ENCODE measurements around the gene ZRANB1. TPM values are rescaled to one million over a fixed set of nuclear protein-coding genes. Genes with fewer than 3 reads are reported as not detected.

Gene ZRANB1
- total RNA-seq, 1 donor from 2014 or later: 24.5 TPM

DNA sequence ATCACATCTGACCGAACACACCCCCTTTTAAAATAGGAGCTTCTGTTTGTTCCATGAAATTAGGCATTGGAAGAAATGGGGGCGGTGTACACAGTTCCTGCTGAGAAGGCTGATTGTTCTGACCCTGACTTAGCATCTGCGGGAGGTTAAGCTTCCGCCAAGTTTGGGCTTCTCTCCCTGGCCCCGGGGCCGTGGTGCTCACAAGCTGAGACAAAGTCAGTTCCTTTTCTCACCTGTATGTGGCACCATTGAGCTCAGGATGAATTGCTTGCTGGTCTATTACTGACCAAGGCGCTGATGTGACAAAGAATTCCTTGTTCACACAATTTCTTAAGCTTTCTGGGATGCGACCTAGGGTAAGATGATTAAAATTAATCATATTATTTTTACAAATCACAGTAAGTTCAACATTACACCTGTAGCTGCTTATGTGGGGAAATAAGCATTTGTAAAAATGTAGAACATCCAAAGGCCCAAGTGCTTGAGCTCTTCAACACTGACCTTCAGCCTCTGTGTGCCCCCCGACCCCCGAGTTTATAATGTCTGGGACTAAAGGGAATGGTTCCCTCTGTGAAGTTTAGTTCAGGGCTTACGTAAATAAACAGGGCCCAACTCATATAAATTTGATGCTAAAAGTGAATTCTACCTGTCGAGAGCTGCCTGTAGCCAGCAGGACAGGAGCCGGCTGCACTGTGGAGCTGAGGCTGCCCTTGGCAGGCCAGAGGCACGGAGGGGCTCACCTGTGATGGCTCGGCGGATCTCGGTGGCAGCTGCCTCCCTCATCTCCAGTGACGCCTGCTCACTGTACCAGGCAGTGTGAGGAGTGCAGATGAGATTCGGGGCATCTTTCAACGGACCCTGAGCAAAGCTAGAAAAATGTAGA lies 50.8 kb downstream of the ZRANB1 start:
- TF ChIP-seq, protein P1, sequence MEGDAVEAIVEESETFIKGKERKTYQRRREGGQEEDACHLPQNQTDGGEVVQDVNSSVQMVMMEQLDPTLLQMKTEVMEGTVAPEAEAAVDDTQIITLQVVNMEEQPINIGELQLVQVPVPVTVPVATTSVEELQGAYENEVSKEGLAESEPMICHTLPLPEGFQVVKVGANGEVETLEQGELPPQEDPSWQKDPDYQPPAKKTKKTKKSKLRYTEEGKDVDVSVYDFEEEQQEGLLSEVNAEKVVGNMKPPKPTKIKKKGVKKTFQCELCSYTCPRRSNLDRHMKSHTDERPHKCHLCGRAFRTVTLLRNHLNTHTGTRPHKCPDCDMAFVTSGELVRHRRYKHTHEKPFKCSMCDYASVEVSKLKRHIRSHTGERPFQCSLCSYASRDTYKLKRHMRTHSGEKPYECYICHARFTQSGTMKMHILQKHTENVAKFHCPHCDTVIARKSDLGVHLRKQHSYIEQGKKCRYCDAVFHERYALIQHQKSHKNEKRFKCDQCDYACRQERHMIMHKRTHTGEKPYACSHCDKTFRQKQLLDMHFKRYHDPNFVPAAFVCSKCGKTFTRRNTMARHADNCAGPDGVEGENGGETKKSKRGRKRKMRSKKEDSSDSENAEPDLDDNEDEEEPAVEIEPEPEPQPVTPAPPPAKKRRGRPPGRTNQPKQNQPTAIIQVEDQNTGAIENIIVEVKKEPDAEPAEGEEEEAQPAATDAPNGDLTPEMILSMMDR (conservative IDR thresholded peaks at IDR 0.05): peak; percentile 81
- Mint-ChIP-seq H3K36me3 (peaks cover 49% of the 10 kb centered on the region), H3K27me3 (no peaks in the 10 kb centered on the region), H3K27ac (peak overlapping the region; percentile 62), H3K4me3 (no peak overlapping the region), H3K9me3 (no peaks in the 10 kb centered on the region), H3K4me1 (ENCODE audit: unreplicated experiment) (no peaks in the 10 kb centered on the region)
- peak; percentile 67 for DNase-seq (ENCODE audit: extremely low spot score, unreplicated experiment)

DNA sequence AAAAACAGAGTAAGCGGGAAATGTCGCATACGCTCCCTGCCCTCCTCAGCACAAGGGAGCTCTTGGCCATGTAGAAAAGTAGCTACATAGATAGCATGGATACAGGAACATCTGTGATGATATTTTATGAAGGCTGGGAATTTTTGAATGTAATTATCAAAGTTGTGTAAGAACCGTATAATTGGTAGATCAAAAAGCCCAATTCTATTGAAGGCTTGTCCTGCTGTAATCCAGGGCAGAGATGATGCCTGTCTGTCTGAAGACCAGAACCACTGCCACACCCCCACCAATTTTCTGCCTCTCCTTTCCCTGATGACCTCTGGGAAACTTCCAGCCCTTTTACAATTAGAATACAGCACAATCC lies 51.4 kb downstream of the ZRANB1 start:
- Mint-ChIP-seq H3K4me1 (ENCODE audit: unreplicated experiment) (no peaks in the 10 kb centered on the region), H3K9me3 (no peaks in the 10 kb centered on the region), H3K36me3 (peaks cover 46% of the 10 kb centered on the region), H3K27ac (peak overlapping the region; percentile 23), H3K4me3 (no peak overlapping the region), H3K27me3 (no peaks in the 10 kb centered on the region)
- DNase-seq (ENCODE audit: extremely low spot score, unreplicated experiment): peak; percentile 22
- TF ChIP-seq, protein P1 (conservative IDR thresholded peaks at IDR 0.05): no peak

DNA sequence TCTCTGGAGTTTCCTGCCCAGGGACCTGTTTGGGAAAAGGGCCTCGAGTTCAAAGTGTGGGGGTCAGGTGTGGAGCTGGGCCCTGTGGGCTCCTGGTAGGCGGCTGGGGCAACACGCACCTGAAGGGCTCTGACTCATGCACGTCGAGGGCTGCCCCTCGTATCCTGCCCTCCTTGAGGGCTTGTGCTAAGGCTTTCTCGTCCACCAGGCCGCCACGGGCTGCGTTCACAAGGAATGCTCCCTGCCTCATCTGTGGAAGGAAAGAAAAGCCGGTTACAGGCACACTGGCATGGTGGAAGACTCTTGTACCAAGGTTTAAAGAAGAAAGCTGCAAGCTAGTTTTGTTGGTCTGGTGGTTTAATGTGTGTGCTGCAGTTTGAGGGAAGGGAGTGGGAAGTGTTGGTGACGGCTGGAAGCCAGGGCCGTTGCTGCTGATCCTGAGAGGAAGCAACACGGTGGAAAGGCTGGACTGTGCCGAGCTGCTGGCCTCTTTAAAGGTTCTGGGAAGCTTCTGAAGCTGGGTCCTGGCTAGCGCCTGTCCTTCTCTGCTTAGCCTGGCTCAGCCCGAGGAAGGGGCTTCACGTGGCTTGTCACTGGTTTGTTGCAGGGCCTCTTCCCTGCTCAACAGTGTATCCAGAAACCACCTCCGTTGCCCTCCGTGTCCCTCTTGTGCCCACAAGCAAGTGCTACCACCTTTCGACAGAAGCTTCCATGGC lies 52.0 kb downstream of the ZRANB1 start:
- TF ChIP-seq, protein P1 (conservative IDR thresholded peaks at IDR 0.05): no peak
- Mint-ChIP-seq H3K4me3 (no peak overlapping the region), H3K4me1 (ENCODE audit: unreplicated experiment) (no peaks in the 10 kb centered on the region), H3K36me3 (peaks cover 41% of the 10 kb centered on the region), H3K27ac (peak overlapping the region; percentile 53), H3K27me3 (no peaks in the 10 kb centered on the region), H3K9me3 (no peaks in the 10 kb centered on the region)
- DNase-seq (ENCODE audit: extremely low spot score, unreplicated experiment): peak; percentile 58

DNA sequence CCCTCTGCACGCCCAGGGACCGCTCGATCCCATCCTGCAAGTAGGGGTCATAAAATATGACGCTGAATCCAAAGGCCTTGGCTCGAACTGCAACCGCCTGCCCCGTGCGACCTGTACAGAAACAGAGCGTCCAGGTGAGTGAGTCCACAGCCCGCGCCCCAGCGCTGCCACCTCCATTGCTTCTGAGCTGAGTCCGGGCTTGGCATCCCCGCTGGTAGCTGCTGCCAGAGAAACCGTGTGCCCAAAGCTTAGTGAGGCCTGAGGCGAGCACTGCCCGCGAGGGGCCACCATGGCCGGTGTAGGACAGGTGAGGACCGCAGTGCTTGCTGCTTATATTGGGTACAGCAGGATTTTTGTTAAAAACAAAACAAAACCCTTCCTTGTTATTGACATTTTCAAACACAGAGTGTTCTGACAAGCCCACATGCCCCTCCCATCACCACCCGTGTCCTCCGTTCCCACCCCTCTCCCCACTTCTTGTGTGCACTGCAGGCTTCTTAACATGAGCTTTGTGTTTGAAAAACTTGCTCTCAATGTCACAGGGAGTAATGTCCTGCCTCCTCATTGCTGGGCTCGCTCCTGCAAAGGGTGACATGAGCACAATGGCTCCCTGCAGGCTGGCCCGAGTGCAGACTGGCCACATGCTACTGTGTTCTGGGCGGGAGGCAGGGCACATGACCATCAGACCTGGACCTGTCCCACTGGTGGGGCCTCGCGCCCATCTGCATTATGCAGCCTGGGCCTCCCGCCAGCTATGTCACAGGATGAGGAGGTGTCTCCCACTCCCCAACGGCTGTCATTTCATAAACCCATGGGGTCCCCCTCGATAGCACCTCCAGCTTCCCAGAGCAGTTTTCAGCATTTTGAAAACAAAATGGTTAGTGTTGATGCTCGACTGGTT lies 52.9 kb downstream of the ZRANB1 start:
- no peaks in the 10 kb centered on the region for H3K27me3 Mint-ChIP-seq
- H3K9me3 Mint-ChIP-seq: no peaks in the 10 kb centered on the region
- no peaks in the 10 kb centered on the region for H3K4me1 Mint-ChIP-seq (ENCODE audit: unreplicated experiment)
- H3K4me3 Mint-ChIP-seq: no peak overlapping the region
- H3K27ac Mint-ChIP-seq: no peak overlapping the region
- TF ChIP-seq, protein P1 (conservative IDR thresholded peaks at IDR 0.05): no peak
- H3K36me3 Mint-ChIP-seq: peaks cover 33% of the 10 kb centered on the region
- DNase-seq (ENCODE audit: extremely low spot score, unreplicated experiment): peak; percentile 65

DNA sequence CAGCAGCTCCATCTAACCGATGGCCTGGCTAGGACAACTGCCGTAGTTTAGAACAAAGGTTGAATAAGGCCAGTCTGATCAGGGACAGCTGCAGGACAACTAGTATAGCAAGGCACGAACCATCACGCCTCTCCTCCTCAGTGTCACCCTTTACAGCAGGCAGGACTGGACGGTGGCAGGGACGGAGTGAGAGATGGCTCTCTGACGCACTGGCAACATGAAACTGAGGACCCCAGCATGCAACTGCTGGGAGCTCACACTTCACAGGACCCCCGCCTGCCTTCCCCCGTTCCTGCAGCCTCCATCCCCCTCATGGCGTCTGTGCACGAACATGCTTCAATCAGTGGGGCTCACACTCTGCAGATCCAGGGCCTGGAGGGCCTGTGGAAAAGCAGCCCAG lies 53.7 kb downstream of the ZRANB1 start:
- H3K27me3 Mint-ChIP-seq: no peaks in the 10 kb centered on the region
- no peak overlapping the region for H3K27ac Mint-ChIP-seq
- H3K9me3 Mint-ChIP-seq: no peaks in the 10 kb centered on the region
- TF ChIP-seq, protein P1 (conservative IDR thresholded peaks at IDR 0.05): no peak
- no peak overlapping the region for H3K4me3 Mint-ChIP-seq
- DNase-seq (ENCODE audit: extremely low spot score, unreplicated experiment): peak; percentile 54
- peaks cover 31% of the 10 kb centered on the region for H3K36me3 Mint-ChIP-seq
- no peaks in the 10 kb centered on the region for H3K4me1 Mint-ChIP-seq (ENCODE audit: unreplicated experiment)
